Suprapubic skin (tissue), 3 donors: ENCODE measurements around the gene UBE2E3.

ENCODE experiments used
- CTCF ChIP-seq, 2 donors: fragments of 200-600 bp in 1 of 2; fragments of 450-650 bp in 1 of 2; sonication (generic) in 1 of 2; IDR thresholded peaks; one replicate each; pipeline ENCODE4 v1.5.1; 2016 to 2019; ENCODE audit warnings: antibody characterized with exemption in 2 of 2, mild to moderate bottlenecking in 1 of 2, moderate library complexity in 1 of 2
- POLR2A ChIP-seq, 2 donors: fragments of 450-650 bp; IDR thresholded peaks; one replicate each; pipeline ENCODE4 v1.6.1; 2017; ENCODE audit warnings: antibody characterized with exemption in 2 of 2, mild to moderate bottlenecking in 2 of 2, moderate library complexity in 2 of 2

GRCh38 chr2:180980943-180981911, 822 bp downstream of the UBE2E3 start:
- TF ChIP-seq POLR2A (IDR thresholded peaks at IDR 0.05) (no peak), CTCF (IDR thresholded peaks at IDR 0.05) (no peak)
